HG02678 (cell line): Measurements from ENCODE around the gene MCRIP2.

Source experiments
- ATAC-seq: cut with Tn5 transposase; IDR thresholded peaks from one replicate; pipeline ENCODE4 v1.9.1; 2021; ENCODE audit warnings: mild to moderate bottlenecking, moderate library complexity; ENCODE audit not compliant: unreplicated experiment

The MCRIP2 gene

DNA sequence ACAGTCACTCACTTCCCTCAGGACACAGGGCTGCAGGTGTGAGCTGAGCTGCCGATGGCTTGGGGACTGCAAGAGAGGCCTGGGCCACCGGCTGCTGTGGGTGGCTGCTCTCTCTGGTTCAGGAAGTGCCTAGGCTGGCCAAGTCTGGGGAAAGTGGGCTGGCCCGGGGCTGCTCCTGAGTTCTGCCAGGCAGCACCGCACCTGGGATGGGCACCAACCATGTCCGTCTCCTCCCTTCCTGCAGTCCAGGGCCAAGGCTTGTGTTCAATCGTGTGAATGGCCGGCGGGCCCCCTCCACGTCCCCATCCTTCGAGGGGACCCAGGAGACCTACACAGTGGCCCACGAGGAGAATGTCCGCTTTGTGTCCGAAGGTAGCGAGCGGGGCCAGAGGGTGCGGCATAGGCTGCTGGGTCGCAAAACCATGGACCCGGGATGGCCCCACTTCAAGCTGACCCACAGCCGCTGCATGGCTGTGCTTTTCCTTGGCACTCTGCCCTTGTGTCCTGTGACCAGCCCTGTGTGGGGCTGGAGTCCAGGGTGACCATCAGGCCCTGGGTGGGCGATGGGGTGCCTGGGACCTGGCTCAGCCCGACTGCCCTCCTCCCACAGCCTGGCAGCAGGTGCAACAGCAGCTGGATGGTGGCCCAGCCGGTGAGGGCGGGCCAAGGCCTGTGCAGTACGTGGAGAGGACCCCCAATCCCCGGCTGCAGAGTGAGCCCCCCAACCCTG, 5.7 kb downstream of the MCRIP2 start:
- no peak for ATAC-seq

DNA sequence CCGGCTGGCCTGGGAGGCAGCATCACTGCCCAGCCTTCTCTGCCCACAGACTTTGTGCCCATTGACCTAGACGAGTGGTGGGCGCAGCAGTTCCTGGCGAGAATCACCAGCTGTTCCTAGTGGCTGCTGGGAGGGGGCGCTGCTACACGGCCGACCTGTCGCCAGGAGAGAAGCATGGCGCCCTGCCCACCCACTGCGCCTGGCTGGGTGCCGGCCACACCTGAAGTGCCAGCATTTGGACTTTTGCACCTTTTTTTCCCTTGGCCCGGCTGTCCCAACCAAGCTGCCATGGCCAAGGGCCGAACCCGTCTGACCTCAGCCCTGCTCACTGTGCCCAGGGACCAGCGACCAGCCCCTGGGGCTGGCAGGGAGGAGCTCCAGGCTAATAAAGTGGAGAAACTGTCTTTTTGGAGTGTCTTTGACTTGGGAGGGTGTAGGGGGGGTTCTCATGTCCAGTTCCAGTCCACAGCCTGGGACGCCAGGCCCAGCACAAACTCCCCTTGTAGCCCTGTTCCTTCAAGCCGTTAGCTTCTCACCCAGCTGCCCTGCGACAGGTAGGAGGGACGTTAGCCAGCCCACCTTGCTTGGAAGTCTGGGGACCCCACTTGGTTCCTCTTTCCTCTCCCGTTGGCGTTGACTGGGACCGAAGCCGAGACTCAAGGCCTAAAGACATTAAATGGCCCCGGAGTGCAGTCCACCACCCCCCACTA, 6.6 kb downstream of the MCRIP2 start:
- ATAC-seq: no peak

DNA sequence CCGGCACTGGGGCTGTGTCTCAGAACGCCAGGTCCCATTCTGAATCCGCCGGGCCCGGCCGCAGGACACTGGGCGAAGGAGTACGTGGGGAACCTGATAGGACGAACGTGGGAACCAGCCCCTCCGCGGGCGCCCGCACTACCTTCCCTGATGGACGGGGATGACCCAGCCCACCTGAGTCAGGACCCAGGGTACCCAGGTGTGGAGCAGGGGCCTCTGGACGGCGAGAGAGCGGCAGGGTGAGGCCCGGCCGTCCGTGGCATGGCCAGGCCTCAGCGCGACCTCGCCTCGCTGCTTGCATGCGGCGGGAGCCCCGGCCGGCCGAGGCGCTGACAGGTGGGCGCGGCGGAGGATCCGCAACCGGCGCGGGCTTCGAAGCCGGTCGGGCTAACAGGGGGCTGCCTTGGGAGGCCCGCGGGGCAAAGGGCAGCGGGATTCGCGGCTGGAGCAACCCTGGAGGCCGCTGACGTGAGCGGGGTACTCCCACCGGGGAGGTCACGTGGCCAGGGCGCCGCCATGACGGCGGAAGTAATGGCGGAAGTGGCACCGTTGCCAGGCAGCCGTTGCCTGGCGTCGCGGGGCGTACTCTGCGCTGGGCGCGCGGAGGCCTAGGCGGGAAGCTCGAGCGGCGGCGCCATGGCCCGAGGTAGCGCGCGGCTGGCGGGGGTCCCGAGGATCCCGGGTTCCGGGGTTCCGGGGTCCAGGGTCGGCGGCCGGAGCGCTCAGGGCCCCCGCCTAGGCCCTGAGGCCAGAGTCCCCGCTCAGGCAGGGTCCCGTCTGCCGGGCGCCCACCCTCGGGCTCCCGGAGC, 7.4 kb downstream of the MCRIP2 start, which contains the start of gene WDR90:
TSS of gene WDR90 (plus strand) at position 585 of the 809 bp plus-strand sequence. CDS start at position 637, 52 bp downstream.
- ATAC-seq: peak; percentile 82

DNA sequence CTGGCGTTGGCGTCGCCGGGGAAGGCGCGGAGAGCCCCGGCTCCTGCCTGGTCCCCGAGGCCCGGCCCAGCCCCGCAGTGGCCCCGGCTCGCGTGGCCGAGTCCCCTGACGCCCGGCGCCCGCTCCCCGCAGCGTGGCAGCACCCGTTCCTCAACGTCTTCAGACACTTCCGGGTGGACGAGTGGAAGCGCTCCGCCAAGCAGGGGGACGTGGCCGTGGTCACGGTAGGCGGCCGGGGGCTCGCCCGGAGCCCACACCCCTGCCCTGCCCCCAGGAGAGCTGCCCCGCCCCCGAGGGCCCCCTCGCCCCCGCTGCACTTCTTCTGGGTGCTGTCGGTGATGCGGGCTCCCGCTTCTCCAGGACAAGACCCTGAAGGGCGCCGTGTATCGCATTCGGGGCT, 8.0 kb downstream of the MCRIP2 start:
- peak; percentile 12 for ATAC-seq

DNA sequence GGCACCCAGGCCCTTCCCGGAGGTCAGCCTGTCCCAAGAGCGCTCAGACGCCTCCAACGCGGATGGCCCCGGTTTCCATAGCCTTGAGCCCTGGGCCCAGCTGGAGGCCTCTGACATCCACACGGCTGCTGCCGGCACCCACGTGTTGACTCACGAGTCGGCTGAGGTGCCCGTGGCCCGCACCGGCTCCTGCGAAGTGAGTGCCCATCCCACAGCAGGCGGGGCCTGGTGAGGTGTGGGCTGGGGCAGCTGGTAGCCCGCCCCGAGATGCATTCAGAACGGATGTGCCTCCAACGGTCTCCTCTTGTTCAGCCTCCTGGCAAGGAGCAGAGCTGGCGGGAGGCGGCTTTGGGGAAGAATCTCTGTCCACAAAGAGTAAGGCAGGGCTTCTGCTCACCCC, 10.2 kb downstream of the MCRIP2 start:
- ATAC-seq: no peak

DNA sequence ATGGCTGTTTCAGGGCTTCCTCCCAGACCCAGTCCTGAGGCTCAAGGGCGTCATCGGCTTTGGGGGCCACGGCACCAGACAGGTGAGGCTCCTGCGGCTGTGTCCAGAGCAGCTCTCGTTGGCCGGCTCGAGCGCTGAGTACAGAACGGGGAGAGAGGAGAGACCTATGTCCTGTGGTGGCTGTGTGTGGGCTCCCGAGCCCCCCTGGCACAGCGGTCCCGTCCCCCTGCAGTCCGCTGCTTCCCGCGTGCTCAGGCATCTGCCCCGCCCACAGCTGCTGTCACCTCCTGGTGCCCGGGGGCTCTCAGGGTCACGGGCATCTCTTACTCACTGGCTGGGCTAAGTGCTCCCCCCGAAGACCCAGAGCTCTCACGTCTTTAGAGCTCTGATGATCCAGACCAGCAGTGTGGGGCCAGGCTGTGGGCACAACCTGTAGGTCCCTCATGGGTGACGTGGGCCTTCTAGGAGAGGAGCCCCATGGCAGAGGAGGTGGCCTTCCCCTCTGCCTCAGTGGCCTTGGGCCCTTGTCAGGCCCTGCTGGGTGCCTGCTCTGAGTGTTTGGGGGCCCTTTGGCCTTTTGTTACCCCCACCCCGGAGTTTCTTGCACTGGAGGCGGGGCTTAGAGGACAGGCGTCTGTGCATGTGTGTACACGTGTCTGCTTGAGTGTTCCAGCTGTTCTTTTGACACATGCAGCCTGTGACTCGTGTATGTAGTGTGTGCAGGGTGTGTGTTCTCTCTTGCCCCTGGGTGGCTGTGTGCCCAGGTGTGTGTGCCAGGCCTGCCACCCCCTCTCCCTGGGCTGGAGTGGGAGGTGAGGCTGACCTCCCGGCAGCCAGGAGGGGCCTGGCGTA, 11.1 kb downstream of the MCRIP2 start:
- no peak for ATAC-seq

DNA sequence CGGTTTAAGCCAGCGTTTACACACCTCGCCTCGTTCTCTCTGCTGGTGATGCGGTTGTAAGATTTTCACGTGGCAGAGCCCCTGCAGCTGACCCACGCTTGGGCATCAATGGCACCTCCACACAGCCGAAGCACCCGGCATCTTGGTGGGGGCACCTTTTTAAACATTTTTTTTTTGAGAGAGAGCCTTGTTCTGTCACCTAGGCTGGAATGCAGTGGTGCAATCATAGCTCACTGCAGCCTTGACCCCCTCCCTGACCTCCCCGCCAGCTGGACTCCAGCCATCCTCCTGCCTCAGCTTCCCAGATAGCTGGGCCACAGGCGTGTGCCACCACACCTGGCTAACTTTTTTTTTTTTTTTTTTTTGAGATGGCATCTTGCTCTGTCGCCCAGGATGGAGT, 12.4 kb downstream of the MCRIP2 start:
- no peak for ATAC-seq

DNA sequence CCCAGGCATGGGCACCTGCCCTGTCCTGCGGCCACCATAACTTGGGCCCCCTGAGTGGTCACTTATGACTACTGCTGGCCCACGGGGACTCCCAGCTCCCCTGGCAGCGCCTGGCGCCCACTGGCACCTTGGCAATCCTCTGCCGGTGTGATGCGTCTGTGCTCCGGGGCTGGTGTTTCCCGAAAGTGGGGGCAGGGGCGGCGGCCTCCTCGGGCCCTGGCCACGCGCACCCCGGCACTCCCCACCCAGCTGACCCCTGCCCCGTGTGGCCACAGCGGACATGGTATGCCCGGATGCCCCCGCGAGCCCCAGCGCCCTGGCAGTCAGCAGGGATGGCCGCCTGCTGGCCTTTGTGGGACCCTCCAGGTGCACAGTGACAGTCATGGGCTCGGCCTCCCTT, 15.9 kb downstream of the MCRIP2 start:
- no peak for ATAC-seq

DNA sequence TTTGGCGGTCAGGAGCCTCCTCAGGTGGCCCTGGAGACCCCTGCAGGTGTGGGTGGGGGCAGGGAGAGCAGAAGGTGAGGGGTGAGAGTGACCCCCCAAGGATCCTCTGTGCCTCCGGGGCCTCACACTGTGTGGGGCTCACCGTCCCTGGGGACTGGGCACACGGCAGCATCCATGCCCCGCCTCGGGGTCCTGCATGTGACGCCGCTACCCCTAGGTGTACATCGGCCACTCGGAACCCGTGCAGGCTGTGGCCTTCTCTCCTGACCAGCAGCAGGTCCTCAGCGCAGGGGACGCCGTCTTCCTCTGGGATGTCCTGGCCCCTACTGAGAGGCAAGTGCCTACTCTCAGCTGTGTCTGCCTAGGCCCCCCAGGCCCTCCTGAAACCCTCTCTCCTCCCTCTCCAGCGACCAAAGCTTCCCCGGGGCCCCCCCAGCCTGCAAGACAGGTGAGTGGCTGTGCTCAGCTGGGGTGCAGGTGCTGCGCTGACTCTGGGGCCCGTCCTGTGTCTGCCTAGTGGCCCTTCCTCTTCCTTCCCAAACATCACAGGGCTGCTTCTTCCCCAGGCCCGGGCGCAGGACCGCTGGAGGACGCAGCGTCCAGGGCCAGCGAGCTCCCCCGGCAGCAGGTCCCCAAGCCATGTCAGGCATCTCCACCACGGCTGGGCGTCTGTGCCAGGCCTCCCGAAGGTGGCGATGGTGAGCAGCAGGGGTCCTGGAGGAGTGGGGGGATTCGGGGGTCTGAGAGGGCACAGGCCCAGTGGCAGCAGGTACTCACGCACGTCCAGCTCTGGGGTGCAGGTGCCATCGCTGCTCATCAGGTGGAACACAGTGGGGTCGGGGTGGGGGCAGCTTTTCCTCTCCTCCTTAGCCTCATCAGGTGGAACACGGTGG, 17.3 kb downstream of the MCRIP2 start:
- no peak for ATAC-seq

DNA sequence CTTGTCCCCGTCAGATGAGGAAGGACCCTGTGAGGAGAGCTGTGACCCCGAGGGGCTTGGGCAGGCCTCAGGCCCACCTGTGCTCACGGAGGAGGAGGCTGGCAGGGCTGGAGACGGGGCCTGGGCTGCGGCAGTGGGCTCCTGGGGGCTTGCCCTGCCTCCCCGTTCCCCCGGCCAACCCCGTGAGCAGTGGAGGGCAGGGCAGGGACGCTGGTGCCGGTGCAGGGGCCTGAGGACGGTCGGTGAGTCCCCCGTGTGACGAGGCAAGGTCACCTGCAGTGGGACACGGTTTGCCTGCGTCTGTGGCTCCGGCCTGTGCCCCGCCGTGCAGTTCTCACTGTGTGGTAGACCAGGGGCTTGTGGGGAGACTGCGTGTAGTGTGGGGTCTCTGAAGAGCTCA, 18.0 kb downstream of the MCRIP2 start:
- ATAC-seq: no peak

DNA sequence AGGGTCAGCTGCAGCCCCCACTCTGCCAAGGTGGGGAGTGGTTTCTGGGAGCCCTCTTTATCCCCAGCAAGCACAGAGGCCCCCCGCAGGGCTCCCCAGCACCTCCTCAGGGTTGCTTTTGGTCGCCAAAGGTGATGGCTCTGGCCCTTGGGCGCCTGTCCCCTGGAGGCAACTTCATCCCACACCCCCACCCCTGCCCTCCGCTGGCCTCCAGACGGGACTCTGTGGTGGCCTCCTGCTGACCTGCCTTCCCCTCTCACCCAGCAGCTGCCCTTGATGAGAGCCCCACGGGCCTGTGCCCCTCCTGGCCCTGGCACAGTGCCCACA, 18.5 kb downstream of the MCRIP2 start:
- ATAC-seq: no peak

DNA sequence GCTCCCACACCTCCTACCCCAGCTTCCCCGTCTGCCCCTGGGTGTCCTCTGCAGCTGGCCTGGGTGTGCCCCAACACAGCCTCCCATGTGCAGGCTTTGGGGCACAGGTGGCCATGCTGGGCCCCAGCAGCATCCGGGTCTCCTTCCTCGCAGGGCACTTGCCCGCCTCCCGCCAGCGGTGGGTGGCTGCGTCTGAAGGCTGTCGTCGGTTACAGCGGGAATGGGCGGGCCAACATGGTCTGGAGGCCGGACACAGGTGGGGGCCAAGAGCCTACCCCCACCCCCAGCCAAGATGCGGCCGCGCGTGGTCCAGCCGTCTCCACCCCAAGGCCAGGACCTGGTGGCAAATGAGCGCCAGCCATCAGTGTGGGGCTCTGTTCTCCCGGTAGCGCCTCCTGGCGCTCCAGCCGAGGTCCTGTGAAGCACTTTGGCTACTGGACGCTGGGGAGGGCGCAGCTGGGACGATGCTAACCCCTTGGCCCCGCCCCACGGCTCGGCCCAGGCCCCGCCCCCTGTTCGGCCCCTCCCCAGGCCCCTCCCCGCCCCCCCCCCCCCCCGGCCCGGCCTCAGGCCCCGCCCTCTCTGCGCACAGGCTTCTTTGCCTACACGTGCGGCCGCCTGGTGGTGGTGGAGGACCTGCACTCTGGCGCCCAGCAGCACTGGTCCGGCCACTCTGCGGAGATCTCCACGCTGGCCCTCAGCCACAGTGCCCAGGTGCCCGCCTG, 19.0 kb downstream of the MCRIP2 start:
- ATAC-seq: peak; percentile 64

DNA sequence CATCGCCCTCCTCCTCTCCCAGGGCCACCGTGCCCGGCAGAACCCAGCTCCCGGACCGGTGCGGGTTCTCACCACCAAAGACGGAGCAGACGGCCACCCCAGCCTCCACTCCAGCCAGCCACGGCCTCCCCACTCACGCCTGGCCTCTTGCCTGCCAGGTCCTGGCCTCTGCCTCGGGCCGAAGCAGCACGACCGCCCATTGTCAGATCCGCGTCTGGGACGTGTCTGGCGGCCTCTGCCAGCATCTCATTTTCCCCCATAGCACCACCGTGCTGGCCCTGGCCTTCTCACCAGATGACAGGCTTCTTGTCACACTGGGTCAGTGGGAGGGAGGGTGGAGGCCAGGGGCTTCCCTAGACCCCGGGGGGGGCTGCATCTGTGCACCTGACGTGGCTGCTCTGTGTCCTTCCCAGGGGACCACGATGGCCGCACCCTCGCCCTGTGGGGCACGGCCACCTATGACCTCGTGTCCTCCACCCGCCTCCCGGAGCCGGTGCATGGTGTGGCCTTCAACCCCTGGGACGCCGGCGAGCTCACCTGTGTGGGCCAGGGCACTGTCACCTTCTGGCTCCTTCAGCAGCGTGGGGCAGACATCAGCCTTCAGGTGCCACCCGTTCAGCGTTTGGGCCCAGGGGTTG, 19.7 kb downstream of the MCRIP2 start:
- ATAC-seq: no peak

DNA sequence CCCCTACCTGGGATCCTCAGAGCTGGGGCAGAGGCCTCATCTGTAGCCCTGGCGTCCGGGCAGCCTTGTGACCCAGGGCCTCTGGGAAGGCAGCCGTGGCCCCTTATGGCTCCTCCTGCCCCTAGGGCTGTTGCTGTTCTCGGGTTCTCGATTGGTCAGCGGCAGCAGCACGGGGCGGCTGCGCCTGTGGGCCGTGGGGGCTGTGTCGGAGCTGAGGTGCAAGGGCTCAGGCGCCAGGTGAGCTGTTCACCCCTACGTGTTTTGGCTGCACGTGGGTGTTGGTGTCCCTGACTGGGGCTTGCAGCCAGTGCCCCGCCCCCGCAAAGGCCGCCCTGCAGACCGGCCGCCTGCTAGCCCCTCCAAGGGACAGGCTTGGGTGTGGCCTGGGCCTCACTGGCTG, 20.5 kb downstream of the MCRIP2 start:
- ATAC-seq: no peak

DNA sequence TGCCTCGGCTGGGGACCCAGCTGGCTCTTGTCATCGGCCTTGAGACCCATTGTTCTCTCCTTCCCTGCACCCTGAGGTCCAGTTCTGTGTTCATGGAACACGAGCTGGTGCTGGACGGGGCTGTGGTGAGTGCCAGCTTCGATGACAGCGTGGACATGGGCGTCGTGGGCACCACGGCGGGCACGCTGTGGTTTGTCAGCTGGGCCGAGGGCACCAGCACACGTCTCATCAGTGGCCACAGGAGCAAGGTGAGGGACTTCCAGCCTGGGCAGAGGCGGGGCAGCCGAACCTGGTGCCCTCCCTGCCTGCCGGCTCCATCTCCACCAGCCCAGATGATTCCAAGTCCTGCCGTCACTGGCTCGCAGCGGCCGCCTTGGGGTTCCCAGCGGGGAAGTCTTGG, 21.0 kb downstream of the MCRIP2 start:
- no peak for ATAC-seq

DNA sequence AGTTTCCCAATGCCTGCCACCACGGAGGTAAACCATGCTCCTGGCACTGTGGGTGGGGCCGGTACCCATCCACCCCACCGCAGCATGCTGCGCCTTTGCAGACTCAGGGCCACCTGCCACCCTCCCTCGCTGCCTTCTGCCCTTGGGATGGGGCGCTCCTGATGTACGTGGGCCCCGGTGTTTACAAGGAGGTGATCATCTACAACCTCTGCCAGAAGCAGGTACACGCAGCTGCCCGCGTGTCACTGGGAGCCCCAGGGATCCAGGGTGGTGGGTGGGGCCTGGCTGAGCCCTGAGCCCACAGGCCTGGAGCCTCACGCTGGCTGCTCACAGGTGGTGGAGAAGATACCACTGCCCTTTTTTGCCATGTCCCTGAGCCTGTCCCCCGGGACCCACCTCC, 24.9 kb downstream of the MCRIP2 start:
- ATAC-seq: no peak

DNA sequence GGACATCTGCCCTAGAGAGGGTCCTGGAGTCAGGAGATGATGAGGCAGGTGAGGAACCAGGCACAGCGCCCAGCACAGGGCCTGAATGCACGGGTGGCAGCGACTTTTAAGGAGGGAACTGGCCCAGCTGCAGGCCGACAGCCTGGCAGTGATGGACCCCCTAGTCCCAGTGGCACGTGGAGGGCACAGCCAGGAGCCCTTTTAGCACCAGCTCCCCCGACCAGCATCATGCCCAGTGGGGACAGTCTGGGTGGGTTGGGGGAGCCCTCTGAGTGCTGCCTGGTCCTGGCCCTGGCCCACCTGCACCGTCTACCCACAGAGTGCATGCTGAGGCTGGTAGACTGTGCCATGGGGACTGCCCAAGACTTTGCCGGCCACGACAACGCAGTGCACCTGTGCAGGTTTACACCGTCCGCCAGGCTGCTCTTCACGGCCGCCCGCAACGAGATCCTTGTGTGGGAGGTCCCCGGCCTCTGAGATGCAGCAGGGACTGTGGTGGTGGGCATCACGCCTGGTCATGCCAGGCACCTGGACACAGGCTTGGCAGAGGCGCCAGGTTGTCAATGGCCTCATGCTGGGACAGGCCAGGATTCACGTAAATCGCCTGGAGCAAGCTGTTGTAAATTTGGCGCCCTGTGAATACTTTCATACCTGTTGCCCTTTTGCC, 25.6 kb downstream of the MCRIP2 start:
- no peak for ATAC-seq
